K562 treated with DMSO at 1 percent for 24 hours (cell line): ENCODE results near the gene SFTPA2. TPM values are rescaled to one million over a fixed set of nuclear protein-coding genes. Genes with fewer than 3 reads are reported as not detected.

ENCODE experiments used
- total RNA-seq: library from RNA; unstranded; fragments of 300-600 nt; gene quantifications from 2 replicates; pipeline ENCODE4 v1.2.3, GENCODE V29; 2022; ENCODE audit warnings: low read depth; ENCODE audit not compliant: insufficient read depth

SFTPA2 gene
- not detected in 2 replicates for total RNA-seq

DNA sequence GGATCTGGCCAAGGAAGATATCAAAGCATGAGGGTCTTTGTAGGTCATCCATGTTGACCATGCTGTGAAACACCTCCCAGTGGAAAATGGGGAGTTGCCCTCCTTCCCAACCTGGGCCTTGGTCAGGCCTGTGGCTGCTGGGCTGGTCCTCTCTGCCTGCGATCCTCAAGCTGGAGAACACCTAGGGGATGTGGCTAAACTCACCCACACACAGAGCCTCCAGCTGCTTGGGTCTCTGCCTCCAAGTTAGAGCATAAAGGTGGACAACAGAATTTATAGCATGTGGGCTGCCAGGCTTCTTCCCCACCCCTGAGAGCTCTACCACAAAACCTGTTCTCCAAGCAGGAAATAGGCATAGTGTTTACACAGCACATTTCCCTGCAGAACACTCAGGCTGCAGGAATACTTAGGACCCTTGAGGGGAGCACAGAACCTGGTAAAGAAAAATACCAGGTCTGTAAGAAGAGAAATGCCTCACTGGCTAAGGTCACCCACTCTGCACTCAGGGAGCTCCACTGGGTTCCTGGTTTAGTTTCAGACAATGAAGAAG, at the start of gene SFTPA2:
SFTPA2 (minus strand) TSS at position 248 of the 550 bp plus-strand sequence. CDS start 924 bp downstream, outside the sequence.

DNA sequence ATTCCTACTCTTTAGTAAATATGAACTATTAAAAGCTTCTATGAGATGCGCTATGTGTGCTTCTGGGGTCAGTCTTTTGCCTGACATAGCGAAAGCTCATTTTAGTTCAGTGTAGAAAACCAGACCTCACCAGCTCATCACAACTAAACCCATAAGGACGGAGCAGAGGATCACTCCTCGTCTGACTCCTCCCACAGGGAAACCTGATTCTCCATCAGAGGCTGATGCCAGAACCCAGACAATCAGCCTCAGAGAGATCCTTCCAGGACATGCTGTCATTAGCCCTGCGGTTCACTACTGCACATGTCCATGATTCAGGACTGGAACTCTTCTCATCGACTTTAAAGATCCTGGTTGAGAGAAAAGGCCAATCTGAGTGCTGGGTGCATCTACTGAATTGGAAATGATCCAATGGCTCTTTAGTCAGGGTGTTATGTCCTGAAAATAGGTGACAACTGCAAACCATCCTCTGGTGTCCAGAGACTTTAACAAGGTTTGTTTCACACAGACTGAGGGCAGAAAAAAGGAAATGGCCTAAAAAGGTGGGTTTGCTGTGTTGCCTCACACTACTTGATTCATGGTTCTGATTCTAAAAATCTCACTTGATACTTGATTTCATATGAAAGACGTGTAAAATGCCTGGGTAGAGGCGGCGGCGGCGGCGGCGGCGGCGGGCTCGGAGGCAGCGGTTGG, 48.2 kb downstream of the SFTPA2 start, which contains the start of gene EIF5AL1:
EIF5AL1 (plus strand) TSS at position 643 of the 693 bp plus-strand sequence. CDS start 117 bp downstream, outside the sequence.

Other genes starting within 250 kb of the SFTPA2 start
- gene PPIF, start 212.9 kb downstream of the SFTPA2 start, total RNA-seq: 156 and 188 TPM in 2 replicates
- gene ZCCHC24, start 114.8 kb downstream of the SFTPA2 start, total RNA-seq: 24.4 and 25.4 TPM in 2 replicates
- gene EIF5AL1, start 47.9 kb downstream of the SFTPA2 start, total RNA-seq: 0.08 and 0.15 TPM in 2 replicates
- gene SFTPA1, start 50.5 kb upstream of the SFTPA2 start, total RNA-seq: not detected in 2 replicates
- gene NUTM2B, start 142.8 kb upstream of the SFTPA2 start, total RNA-seq: 3.7 and 4.2 TPM in 2 replicates